Tibial artery (tissue), 4 donors: ENCODE results near the gene RERE.

ENCODE experiments used
- DNase-seq, 2 donors: peaks; one replicate each; pipeline ENCODE4 v3.0.0-alpha.2; 2019
- H3K27ac ChIP-seq, 2 donors: fragments of 200-600 bp; sonication (generic) in 1 of 2; 1 replicate in 1 of 2; 2 replicates in 1 of 2; pipeline ENCODE4 v1.5.1; 2018 to 2019; ENCODE audit warnings: mild to moderate bottlenecking in 1 of 2
- H3K27me3 ChIP-seq, 2 donors: fragments of 200-600 bp; sonication (generic) in 1 of 2; one replicate each; pipeline versions ENCODE4 v1.5.1 to v1.6.0; 2016 to 2019
- H3K36me3 ChIP-seq, 3 donors: fragments of 200-600 bp; sonication (generic) in 2 of 3; one replicate each; pipeline ENCODE4 v1.5.1; 2016 to 2019; ENCODE audit warnings: mild to moderate bottlenecking in 2 of 3
- H3K4me1 ChIP-seq, 4 donors: fragments of 200-600 bp; sonication (generic) in 2 of 4; 1 replicate in 3 of 4; 2 replicates in 1 of 4; pipeline ENCODE4 v1.5.1; 2016 to 2019
- H3K4me3 ChIP-seq, 2 donors: fragments of 200-600 bp; sonication (generic) in 1 of 2; 1 replicate in 1 of 2; 2 replicates in 1 of 2; pipeline ENCODE4 v1.5.1; 2018 to 2019; ENCODE audit warnings: mild to moderate bottlenecking in 2 of 2
- H3K9me3 ChIP-seq, 3 donors: fragments of 200-600 bp; sonication (generic) in 1 of 3; one replicate each; pipeline ENCODE4 v1.5.1; 2016 to 2019
- CTCF ChIP-seq, 2 experiments: fragments of 200-600 bp in 1 of 2; fragments of 450-650 bp in 1 of 2; IDR thresholded peaks; one replicate each; pipeline ENCODE4 v1.5.1; 2017 to 2019; ENCODE audit warnings: antibody characterized with exemption in 2 of 2, mild to moderate bottlenecking in 1 of 2, moderate library complexity in 1 of 2
- intact Hi-C: fragments of 100-400 bp; cut with DNase I; formaldehyde crosslinking; loops from one replicate; pipeline ENCODE4 v1.15.0; 2023; ENCODE audit warnings: low total_unique reads

Gene RERE

GRCh38 chr1:8723010-8723409 lies 94.4 kb downstream of the RERE start:
- TF ChIP-seq CTCF (IDR thresholded peaks at IDR 0.05) = no peak
- Histone ChIP-seq H3K36me3 (no peaks in the 10 kb centered on the region), H3K4me1 (peaks cover 0 to 18% (median 3%) of the 10 kb centered on the region in 4 donors), H3K4me3 (no peak overlapping the region), H3K27ac (no peak overlapping the region), H3K9me3 (no peaks in the 10 kb centered on the region), H3K27me3 (no peaks in the 10 kb centered on the region)
- DNase-seq = no peak
- intact Hi-C loops = loop anchor here (10.0 kb wide), 1 partner anchor 122 kb away; no protein-coding TSS in a partner anchor

- Histone ChIP-seq H3K36me3 (no peaks in the 10 kb centered on the region), H3K27ac (no peak overlapping the region), H3K9me3 (no peaks in the 10 kb centered on the region), H3K4me3 (no peak overlapping the region), H3K4me1 (peaks cover 0 to 12% (median 2%) of the 10 kb centered on the region in 4 donors), H3K27me3 (no peaks in the 10 kb centered on the region)
- intact Hi-C loops = loop anchor here (10.0 kb wide), 1 partner anchor 122 kb away; no protein-coding TSS in a partner anchor
- no peak for DNase-seq
- TF ChIP-seq CTCF (IDR thresholded peaks at IDR 0.05) = no peak
These were observed 95.1 kb downstream of the RERE start for GRCh38 chr1:8722366-8722765.

GRCh38 chr1:8721679-8722324 lies 95.6 kb downstream of the RERE start:
- peaks cover 0 to 7% (median 1%) of the 10 kb centered on the region in 4 donors for H3K4me1 ChIP-seq
- H3K27me3 ChIP-seq = no peaks in the 10 kb centered on the region
- no peak for TF ChIP-seq CTCF (IDR thresholded peaks at IDR 0.05)
- no peak overlapping the region for H3K4me3 ChIP-seq
- H3K36me3 ChIP-seq = no peaks in the 10 kb centered on the region
- intact Hi-C loops = loop anchor here (10.0 kb wide), 1 partner anchor 123 kb away; no protein-coding TSS in a partner anchor
- H3K9me3 ChIP-seq = no peaks in the 10 kb centered on the region
- DNase-seq = no peak
- no peak overlapping the region for H3K27ac ChIP-seq

- no peaks in the 10 kb centered on the region for H3K9me3 ChIP-seq
- TF ChIP-seq CTCF (IDR thresholded peaks at IDR 0.05) = no peak
- H3K27me3 ChIP-seq = no peaks in the 10 kb centered on the region
- no peak overlapping the region for H3K27ac ChIP-seq
- no peak overlapping the region for H3K4me3 ChIP-seq
- H3K4me1 ChIP-seq = peaks cover 0 to 5% (median 0%) of the 10 kb centered on the region in 4 donors
- intact Hi-C loops = loop anchor here (10.0 kb wide), 1 partner anchor 124 kb away; no protein-coding TSS in a partner anchor
- no peaks in the 10 kb centered on the region for H3K36me3 ChIP-seq
- no peak for DNase-seq
These were observed 97.1 kb downstream of the RERE start for GRCh38 chr1:8720347-8720746.

- TF ChIP-seq CTCF (IDR thresholded peaks at IDR 0.05) = no peak
- no peaks in the 10 kb centered on the region for H3K36me3 ChIP-seq
- H3K9me3 ChIP-seq = no peaks in the 10 kb centered on the region
- intact Hi-C loops = no loop called here
- no peaks in the 10 kb centered on the region for H3K27me3 ChIP-seq
- no peak overlapping the region for H3K27ac ChIP-seq
- no peak for DNase-seq
- peaks cover 0 to 5% (median 0%) of the 10 kb centered on the region in 4 donors for H3K4me1 ChIP-seq
- H3K4me3 ChIP-seq = no peak overlapping the region
These were observed 98.5 kb downstream of the RERE start for GRCh38 chr1:8718850-8719361.
